NCI-H2029 treated with DMSO at 0.1 percent for 48 hours (cell line): ENCODE data around the gene SRRM5.
"Not testable (repeated sequence)": the region's sequence is repeated elsewhere in the genome, so short reads cannot be mapped to it uniquely, and the experiment has no call there.

Experiments used
- DNase-seq: peaks from one replicate; lab custom pipeline; 2025; lab: John Stamatoyannopoulos, UW

Gene SRRM5

GRCh38 chr19:43639519-43640423 is 27.9 kb downstream of the SRRM5 start, which contains the start of gene CADM4:
Gene CADM4, minus strand, starts transcription at chr19:43639850. Its CDS starts 60 bp downstream, at chr19:43639790.
- DNase-seq = no peak

- no peak for DNase-seq
These were observed 28.5 kb downstream of the SRRM5 start for GRCh38 chr19:43640424-43640757.

GRCh38 chr19:43641333-43641732 is 29.4 kb downstream of the SRRM5 start:
- DNase-seq = no peak

GRCh38 chr19:43642531-43642930 is 30.6 kb downstream of the SRRM5 start:
- no peak for DNase-seq

GRCh38 chr19:43643326-43643725 is 31.4 kb downstream of the SRRM5 start:
- no peak for DNase-seq

GRCh38 chr19:43644181-43644580 is 32.3 kb downstream of the SRRM5 start:
- no peak for DNase-seq

- DNase-seq = no peak
These were observed 36.7 kb downstream of the SRRM5 start for GRCh38 chr19:43648633-43649032.

- DNase-seq = no peak
These were observed 37.6 kb downstream of the SRRM5 start for GRCh38 chr19:43649514-43649913.

- not testable (repeated sequence) for DNase-seq
These were observed 38.4 kb downstream of the SRRM5 start for GRCh38 chr19:43650276-43650675.

GRCh38 chr19:43651758-43652545 is 40.1 kb downstream of the SRRM5 start:
- DNase-seq = no peak

GRCh38 chr19:43652546-43652874 is 40.6 kb downstream of the SRRM5 start:
- DNase-seq = no peak

- no peak for DNase-seq
These were observed 44.5 kb downstream of the SRRM5 start for GRCh38 chr19:43656436-43656835.

GRCh38 chr19:43658001-43658400 is 46.1 kb downstream of the SRRM5 start:
- DNase-seq = no peak

- DNase-seq = no peak
These were observed 46.6 kb downstream of the SRRM5 start for GRCh38 chr19:43658494-43658893.

GRCh38 chr19:43660301-43660970 is 48.5 kb downstream of the SRRM5 start:
- no peak for DNase-seq

- no peak for DNase-seq
These were observed 49.1 kb downstream of the SRRM5 start for GRCh38 chr19:43660971-43661360.

- DNase-seq = no peak
These were observed 50.6 kb downstream of the SRRM5 start for GRCh38 chr19:43662487-43662886.

- no peak for DNase-seq
These were observed 52.1 kb downstream of the SRRM5 start for GRCh38 chr19:43664018-43664417.
